Natural killer cell (primary cell): ENCODE data around the gene SORCS1. TPM values are rescaled to one million over a fixed set of nuclear protein-coding genes. Genes with fewer than 3 reads are reported as not detected.

ENCODE experiments used
- ATAC-seq, 3 donors: fragments of 150-1000 bp in 2 of 3; fragments of 200-7000 bp in 1 of 3; cut with Tn5 transposase; 1 replicate in 1 of 3; 2 replicates in 2 of 3; pipeline ENCODE4 v1.10.0; 2021; ENCODE audit warnings: mild to moderate bottlenecking in 2 of 3, moderate library complexity in 2 of 3
- DNase-seq, 2 donors: peaks; one replicate each; pipeline versions ENCODE4 v3.0.0 to v3.0.0-alpha.2; 2013 to 2021; ENCODE audit warnings: mixed read lengths in 1 of 2
- H3K27ac ChIP-seq: one replicate; pipeline ENCODE4 v1.5.1; 2013; ENCODE audit warnings: mild to moderate bottlenecking, low read length
- H3K27me3 ChIP-seq: one replicate; pipeline ENCODE4 v1.6.1; 2013; ENCODE audit warnings: low read length; ENCODE audit not compliant: control insufficient read depth, insufficient read depth
- H3K36me3 ChIP-seq: one replicate; pipeline ENCODE4 v1.6.1; 2013; ENCODE audit warnings: low read length; ENCODE audit not compliant: control insufficient read depth, insufficient read depth
- H3K4me1 ChIP-seq: one replicate; pipeline ENCODE4 v1.6.1; 2013; ENCODE audit warnings: low read length; ENCODE audit not compliant: control insufficient read depth, insufficient read depth
- H3K4me3 ChIP-seq: one replicate; pipeline ENCODE4 v1.5.1; 2013; ENCODE audit warnings: low read length
- H3K9me3 ChIP-seq: one replicate; pipeline ENCODE4 v1.6.1; 2013; ENCODE audit warnings: low read length; ENCODE audit not compliant: control insufficient read depth, insufficient read depth
- H3K27ac Mint-ChIP-seq, 2 donors: one replicate each; pipeline ENCODE4 v1.8.0; 2022; ENCODE audit warnings: mild to moderate bottlenecking in 2 of 2, mixed read lengths in 2 of 2, moderate library complexity in 1 of 2
- H3K27me3 Mint-ChIP-seq, 2 donors: one replicate each; pipeline ENCODE4 v1.8.0; 2022; ENCODE audit warnings: low read depth in 2 of 2, mixed read lengths in 2 of 2
- H3K36me3 Mint-ChIP-seq: one replicate; pipeline ENCODE4 v1.8.0; 2022; ENCODE audit warnings: mixed read lengths
- H3K4me1 Mint-ChIP-seq, 2 donors: one replicate each; pipeline ENCODE4 v1.8.0; 2022; ENCODE audit warnings: mixed read lengths in 2 of 2
- H3K4me3 Mint-ChIP-seq: one replicate; pipeline ENCODE4 v1.8.0; 2022; ENCODE audit warnings: mild to moderate bottlenecking, moderate library complexity, mixed read lengths
- H3K9me3 Mint-ChIP-seq, 2 donors: one replicate each; pipeline ENCODE4 v1.8.0; 2022; ENCODE audit warnings: mixed read lengths in 2 of 2
- CTCF ChIP-seq: fragments of 200-600 bp; IDR thresholded peaks from one replicate; pipeline ENCODE4 v1.8.0; 2022; ENCODE audit warnings: antibody characterized with exemption
- WGBS: methylation state at CpG from one replicate; pipeline ENCODE4 v1.1.7; 2013; ENCODE audit warnings: missing lambda C conversion rate; ENCODE audit not compliant: insufficient coverage; 5-methylcytosine and 5-hydroxymethylcytosine counted together
- intact Hi-C: fragments of 100-400 bp; cut with micrococcal nuclease; formaldehyde crosslinking; loops from one replicate; pipeline ENCODE4 v1.14.2; 2022
- total RNA-seq, 4 donors: library from RNA; stranded (reverse); fragments of 120-200 nt in 1 of 4; gene quantifications; one replicate each; pipeline versions ENCODE4 v1.2.3 to v1.2.4, GENCODE V29; 2013 to 2022

The SORCS1 gene
- total RNA-seq, 3 donors from 2014 or later (not counting 1 experiment from before 2014, with no cell fraction given), result not detected

- ATAC-seq, result no peak
- Histone ChIP-seq H3K4me3 (no peak overlapping the region), H3K4me1 (no peaks in the 10 kb centered on the region), H3K9me3 (no peaks in the 10 kb centered on the region), H3K27ac (no peak overlapping the region), H3K36me3 (no peaks in the 10 kb centered on the region), H3K27me3 (no peaks in the 10 kb centered on the region)
- no peak for DNase-seq
- no peak overlapping the region for H3K27ac Mint-ChIP-seq
- H3K4me3 Mint-ChIP-seq, result no peak overlapping the region
- WGBS, result 75% methylated on average over 3 of the region's 4 CpGs
- no peaks in the 10 kb centered on the region for H3K27me3 Mint-ChIP-seq
- H3K9me3 Mint-ChIP-seq, result no peaks in the 10 kb centered on the region
- no peaks in the 10 kb centered on the region for H3K36me3 Mint-ChIP-seq
- intact Hi-C loops, result no loop called here
- no peaks in the 10 kb centered on the region for H3K4me1 Mint-ChIP-seq
- no peak for TF ChIP-seq CTCF
Measured at GRCh38 chr10:106942035-106942662, 222.4 kb downstream of the SORCS1 start.

- H3K27me3 Mint-ChIP-seq, result no peaks in the 10 kb centered on the region
- WGBS, result 94% methylated on average over 3 of the region's 5 CpGs
- H3K27ac Mint-ChIP-seq, result no peak overlapping the region
- Histone ChIP-seq H3K4me1 (no peaks in the 10 kb centered on the region), H3K27me3 (no peaks in the 10 kb centered on the region), H3K36me3 (no peaks in the 10 kb centered on the region), H3K9me3 (no peaks in the 10 kb centered on the region), H3K4me3 (no peak overlapping the region), H3K27ac (no peak overlapping the region)
- no peaks in the 10 kb centered on the region for H3K36me3 Mint-ChIP-seq
- intact Hi-C loops, result no loop called here
- ATAC-seq (no peak), DNase-seq (no peak)
- H3K9me3 Mint-ChIP-seq, result no peaks in the 10 kb centered on the region
- H3K4me1 Mint-ChIP-seq, result no peaks in the 10 kb centered on the region
- no peak overlapping the region for H3K4me3 Mint-ChIP-seq
- TF ChIP-seq CTCF, result no peak
Measured at GRCh38 chr10:106941297-106942034, 223.0 kb downstream of the SORCS1 start.

- H3K9me3 ChIP-seq, result no peaks in the 10 kb centered on the region
- H3K27ac Mint-ChIP-seq, result no peak overlapping the region
- no peaks in the 10 kb centered on the region for H3K27me3 ChIP-seq
- no peaks in the 10 kb centered on the region for H3K9me3 Mint-ChIP-seq
- ATAC-seq, result no peak
- H3K36me3 ChIP-seq, result no peaks in the 10 kb centered on the region
- peaks cover 0 to 5% of the 10 kb centered on the region in 2 donors for H3K4me1 Mint-ChIP-seq
- intact Hi-C loops, result no loop called here
- no peaks in the 10 kb centered on the region for H3K36me3 Mint-ChIP-seq
- no peak overlapping the region for H3K4me3 Mint-ChIP-seq
- H3K27me3 Mint-ChIP-seq, result no peaks in the 10 kb centered on the region
- WGBS, result 92% methylated on average over 1 of the region's 1 CpG
- DNase-seq, result no peak
- no peak overlapping the region for H3K27ac ChIP-seq
- no peak overlapping the region for H3K4me3 ChIP-seq
- no peaks in the 10 kb centered on the region for H3K4me1 ChIP-seq
- no peak for TF ChIP-seq CTCF
Measured at GRCh38 chr10:106938513-106938912, 226.0 kb downstream of the SORCS1 start.
